Measurements from ENCODE around the gene MEAF6. TPM values are rescaled to one million over a fixed set of nuclear protein-coding genes. Genes with fewer than 3 reads are reported as not detected.
"Not testable (repeated sequence)": the region's sequence is repeated elsewhere in the genome, so short reads cannot be mapped to it uniquely, and the experiment has no call there.

Gene MEAF6
- total RNA-seq = 76.0 and 83.4 TPM in 2 replicates

- peak; percentile 41 for DNase-seq (ENCODE audit: extremely low read depth, low read depth, low spot score)
Observed at GRCh38 chr1:37514350-37515184, at the start of gene MEAF6. MEAF6 (minus strand) TSS chr1:37514766; CDS start chr1:37514746, 20 bp downstream.

DNA sequence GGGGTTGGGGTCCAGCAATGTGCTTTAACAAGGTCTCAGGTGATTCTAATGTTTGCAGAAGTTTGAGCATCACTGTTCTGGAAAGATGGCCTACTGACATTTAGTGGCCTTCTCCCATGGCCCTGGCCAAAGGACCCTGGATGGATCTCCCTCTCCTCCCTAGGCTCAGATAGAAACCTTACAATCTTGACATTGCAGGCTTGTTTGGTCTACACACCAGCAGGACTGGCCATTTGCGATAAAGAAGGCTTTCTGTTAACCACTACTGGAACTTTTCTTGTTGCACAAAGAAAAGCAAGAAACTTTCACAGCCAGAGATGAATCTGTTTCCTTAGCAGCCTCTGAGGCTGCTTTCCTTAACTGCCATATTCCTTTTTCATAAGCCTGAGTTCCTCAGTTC lies 48.4 kb upstream of the MEAF6 start:
- DNase-seq (ENCODE audit: extremely low read depth, low read depth, low spot score) = no peak

DNA sequence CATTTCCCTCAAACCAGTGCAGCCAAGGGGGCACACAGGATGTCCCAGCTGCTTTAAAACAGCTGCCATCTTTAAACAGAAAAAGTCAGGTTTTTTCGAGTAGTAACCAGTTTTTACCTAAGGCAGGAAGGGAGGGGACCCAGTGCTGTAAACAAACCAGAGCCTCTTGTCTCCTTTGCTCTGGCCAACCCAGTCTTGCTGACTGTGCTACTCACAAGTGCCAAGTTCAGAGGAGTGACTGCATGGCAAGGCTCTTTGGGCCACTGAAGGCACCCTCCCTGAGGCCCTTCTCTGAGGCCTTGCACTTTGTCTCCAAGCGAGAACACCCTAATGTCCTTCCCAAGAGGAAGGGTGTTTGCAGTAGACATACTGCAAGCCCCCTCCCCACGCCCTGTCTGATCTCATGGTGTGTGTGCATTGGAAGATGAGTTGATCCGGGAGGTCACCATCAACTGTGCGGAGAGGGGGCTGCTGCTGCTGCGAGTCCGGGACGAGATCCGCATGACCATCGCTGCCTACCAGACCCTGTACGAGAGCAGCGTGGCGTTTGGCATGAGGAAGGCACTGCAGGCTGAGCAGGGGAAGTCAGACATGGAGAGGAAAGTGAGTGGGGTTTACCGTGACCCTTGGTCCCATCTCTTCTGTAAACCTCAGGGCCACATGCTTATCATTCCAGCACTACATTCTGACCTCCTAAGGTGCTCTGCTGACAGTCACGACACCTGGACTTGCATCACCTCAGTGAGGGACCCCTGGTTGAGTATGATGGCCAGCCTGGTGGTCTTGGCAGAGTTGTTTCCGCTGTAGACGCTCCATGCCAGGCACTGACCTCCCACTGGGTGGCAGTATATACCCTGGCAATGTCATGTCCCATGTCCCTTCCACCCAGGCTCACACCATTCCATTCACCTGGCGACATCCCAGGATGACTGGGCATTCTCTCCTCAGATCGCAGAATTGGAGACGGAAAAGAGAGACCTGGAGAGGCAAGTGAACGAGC lies 46.9 kb upstream of the MEAF6 start:
- DNase-seq (ENCODE audit: extremely low read depth, low read depth, low spot score) = no peak

DNA sequence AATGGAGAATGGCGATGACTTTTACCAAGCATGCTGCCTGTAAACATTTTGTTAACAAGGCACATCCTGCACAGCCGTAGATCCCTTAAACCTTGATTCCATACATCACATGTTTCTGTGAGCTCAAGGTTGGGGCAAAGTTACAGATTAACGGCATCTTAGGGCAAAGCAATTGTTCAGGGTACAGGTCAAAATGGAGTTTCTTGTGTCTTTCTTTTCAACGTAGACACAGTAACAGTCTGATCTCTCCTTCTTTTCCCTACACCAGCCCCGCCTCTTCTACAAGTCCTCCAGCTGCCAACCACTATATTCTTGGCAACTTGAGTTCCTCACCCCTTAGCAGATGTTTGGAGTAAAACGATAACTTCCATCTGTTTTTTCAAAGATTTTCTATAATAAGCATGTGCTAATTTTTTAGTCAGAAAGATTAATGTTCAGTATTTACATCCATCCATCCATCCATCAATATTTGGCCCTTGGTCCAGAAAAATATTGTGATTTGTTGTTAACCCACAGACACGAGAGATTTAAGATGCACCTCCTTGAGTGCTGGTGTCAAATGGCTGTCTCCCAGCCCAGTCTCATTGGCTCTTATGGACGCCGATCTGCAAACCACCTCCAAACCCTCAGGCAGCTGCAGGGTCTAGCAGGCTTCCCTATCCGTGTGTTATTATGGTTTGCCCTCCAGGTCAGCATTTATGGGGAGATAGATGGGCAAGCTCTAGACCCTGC lies 46.0 kb upstream of the MEAF6 start:
- DNase-seq (ENCODE audit: extremely low read depth, low read depth, low spot score) = no peak

- DNase-seq (ENCODE audit: extremely low read depth, low read depth, low spot score) = not testable (repeated sequence)
Observed at GRCh38 chr1:37559957-37560379, 45.4 kb upstream of the MEAF6 start.

- DNase-seq (ENCODE audit: extremely low read depth, low read depth, low spot score) = no peak
Observed at GRCh38 chr1:37559080-37559479, 44.5 kb upstream of the MEAF6 start.

DNA sequence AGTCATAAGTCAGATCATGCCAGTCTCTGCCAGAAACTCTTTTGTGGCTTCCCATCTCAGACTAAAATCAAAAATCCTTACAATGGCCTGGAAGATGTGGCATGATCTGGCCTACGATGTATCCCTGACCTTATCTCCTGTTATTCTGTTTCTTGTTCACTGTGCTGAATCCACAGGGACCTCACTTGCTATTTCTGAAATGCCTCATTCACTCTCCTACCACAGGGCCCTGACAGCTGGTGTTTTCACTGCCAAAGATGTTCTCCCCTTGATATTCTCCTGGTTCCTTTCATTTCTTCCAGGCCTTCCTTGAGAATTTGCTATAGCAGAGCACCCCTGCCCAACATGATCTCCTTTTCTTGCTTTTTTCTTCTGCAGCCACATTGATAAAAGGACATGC lies 43.8 kb upstream of the MEAF6 start:
- no peak for DNase-seq (ENCODE audit: extremely low read depth, low read depth, low spot score)

GRCh38 chr1:37557402-37557801 lies 42.8 kb upstream of the MEAF6 start:
- DNase-seq (ENCODE audit: extremely low read depth, low read depth, low spot score) = no peak

DNA sequence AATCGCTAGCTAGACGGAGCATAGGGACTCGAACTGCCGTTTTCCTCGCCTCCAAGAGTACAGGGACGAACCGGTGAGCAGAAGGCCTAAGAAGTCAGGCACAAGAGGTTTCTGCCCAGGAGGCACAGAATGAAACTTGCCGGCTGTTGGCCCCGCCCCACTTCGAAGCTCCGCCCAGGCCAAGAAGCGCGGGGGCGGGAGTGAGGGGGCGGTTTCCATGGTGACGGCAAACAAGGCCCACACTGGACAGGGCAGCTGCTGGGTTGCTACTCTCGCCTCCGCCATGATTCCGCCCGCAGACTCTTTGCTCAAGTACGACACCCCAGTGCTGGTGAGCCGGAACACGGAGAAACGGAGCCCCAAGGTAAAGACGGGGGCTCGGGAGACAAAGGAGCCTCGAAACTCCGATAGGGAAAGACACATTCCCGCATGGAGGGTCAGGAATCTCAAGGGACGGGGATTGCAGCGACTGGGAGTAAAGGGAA lies 42.2 kb upstream of the MEAF6 start, which contains the start of gene DNALI1:
Gene DNALI1, plus strand, starts transcription at position 229 of the 485 bp plus-strand sequence. Its CDS starts 55 bp downstream, at position 284.
- DNase-seq (ENCODE audit: extremely low read depth, low read depth, low spot score) = no peak

DNA sequence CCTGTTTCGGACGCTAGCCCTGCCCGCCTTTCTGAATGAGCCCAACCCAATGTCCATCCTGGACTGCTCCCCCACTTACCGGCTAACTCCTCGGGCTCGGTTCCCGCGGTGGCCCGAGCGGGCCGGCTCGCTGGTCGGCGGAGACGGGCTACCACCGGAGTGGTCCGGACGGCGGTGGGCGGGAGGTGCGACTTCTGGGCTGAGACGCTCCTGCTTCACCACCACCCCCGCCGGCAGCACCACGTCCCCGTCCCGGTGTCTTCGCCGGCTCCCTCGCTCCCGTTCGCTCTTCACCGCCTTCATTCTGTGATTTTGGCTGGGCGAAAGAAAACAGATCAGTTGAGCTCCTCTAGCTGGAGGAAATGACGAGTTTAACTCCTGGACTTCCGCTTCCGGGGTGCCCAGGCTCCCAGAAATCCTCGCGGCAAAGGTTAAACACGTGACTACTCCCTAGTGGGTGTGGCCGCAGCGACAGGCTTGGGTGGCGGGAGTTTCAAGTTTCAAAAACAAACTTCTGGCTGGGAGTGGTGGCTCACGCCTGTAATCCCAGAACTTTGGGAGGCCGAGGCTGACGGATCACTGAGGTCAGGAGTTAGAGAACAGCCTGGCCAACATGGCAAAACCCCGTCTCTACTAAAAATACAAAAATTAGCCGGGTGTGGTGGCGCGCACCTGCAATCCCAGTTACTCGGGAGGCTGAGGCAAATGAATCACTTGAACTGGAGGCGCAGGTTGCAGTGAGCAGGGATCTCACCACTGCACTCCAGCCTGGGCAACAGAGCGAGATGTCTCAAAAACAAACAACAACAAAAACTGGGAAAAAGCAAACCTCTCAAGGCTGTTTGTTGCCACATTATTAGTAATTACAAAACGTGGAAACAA lies 39.6 kb upstream of the MEAF6 start, which contains the start of gene SNIP1:
Gene SNIP1, minus strand, starts transcription at position 367 of the 882 bp plus-strand sequence. Its CDS starts 64 bp downstream, at position 303.
- no peak for DNase-seq (ENCODE audit: extremely low read depth, low read depth, low spot score)

GRCh38 chr1:37553598-37553926 lies 39.0 kb upstream of the MEAF6 start:
- no peak for DNase-seq (ENCODE audit: extremely low read depth, low read depth, low spot score)

GRCh38 chr1:37549341-37549740 lies 34.8 kb upstream of the MEAF6 start:
- no peak for DNase-seq (ENCODE audit: extremely low read depth, low read depth, low spot score)

- no peak for DNase-seq (ENCODE audit: extremely low read depth, low read depth, low spot score)
Observed at GRCh38 chr1:37545019-37545418, 30.5 kb upstream of the MEAF6 start.

- DNase-seq (ENCODE audit: extremely low read depth, low read depth, low spot score) = no peak
Observed at GRCh38 chr1:37544530-37544929, 30.0 kb upstream of the MEAF6 start.

- DNase-seq (ENCODE audit: extremely low read depth, low read depth, low spot score) = no peak
Observed at GRCh38 chr1:37540036-37540785, 25.6 kb upstream of the MEAF6 start.

- not testable (repeated sequence) for DNase-seq (ENCODE audit: extremely low read depth, low read depth, low spot score)
Observed at GRCh38 chr1:37539154-37539553, 24.6 kb upstream of the MEAF6 start.

- DNase-seq (ENCODE audit: extremely low read depth, low read depth, low spot score) = no peak
Observed at GRCh38 chr1:37537378-37537777, 22.8 kb upstream of the MEAF6 start.

DNA sequence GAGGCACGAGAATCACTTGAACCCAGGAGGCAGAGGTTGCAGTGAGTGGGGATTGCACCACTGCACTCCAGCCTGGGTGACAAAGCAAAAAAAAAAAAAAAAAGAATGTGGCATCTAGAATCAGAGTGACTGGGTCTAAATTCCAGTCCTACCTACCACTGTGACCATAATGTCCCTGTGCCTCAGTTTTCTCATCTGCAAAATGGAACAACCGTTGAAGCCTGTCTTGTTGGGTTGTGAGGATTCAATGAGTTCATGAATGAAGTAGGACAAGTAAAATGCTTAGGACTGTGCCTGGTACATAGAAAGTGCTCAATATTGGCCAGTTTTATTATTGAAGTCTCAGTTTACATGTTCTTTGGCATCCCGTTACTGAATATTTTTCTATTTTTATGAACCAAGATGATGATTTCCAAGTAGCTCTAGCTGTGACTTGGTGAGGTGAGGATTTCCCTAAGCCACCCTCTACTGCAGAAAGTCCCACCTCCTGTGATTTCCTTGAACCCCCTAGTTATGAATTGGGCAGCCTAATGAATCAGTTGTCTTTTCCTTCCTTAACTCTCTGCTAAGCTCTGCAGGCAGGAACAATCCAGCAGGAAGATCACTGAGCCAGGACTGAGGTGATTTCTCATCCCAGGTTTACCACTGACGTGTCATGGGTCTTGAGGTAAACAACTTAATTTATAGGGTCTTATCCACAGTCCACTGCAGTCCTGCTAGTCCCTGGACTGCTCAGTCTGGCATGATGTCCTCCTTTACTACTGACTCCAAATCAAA lies 18.9 kb upstream of the MEAF6 start:
- DNase-seq (ENCODE audit: extremely low read depth, low read depth, low spot score) = no peak

All from glomerular endothelial cell (primary cell).